A549 (cell line): Measurements from ENCODE around the gene PRICKLE1. TPM values are rescaled to one million over a fixed set of nuclear protein-coding genes. Genes with fewer than 3 reads are reported as not detected.

ENCODE experiments used
- ATAC-seq, 2 experiments: fragments of 200-7000 bp in 1 of 2; fragments of >200 bp in 1 of 2; cut with Nextera tagmentation in 1 of 2; cut with Tn5 transposase in 1 of 2; 3 replicates each; pipeline versions ENCODE4 v1.8.0 to v1.9.1; 2018 to 2020; ENCODE audit warnings: mild to moderate bottlenecking in 1 of 2, moderate library complexity in 1 of 2
- CTCF ChIA-PET: fragments of 300-600 bp; sonication (Branson Sonifier 250); formaldehyde crosslinking; extraction: SDS; loops from one replicate; lab custom pipeline; 2021; ENCODE audit warnings: antibody characterized with exemption, inconsistent platforms; lab: Yijun Ruan, JAX
- POLR2A ChIA-PET: fragments of 350-600 bp; formaldehyde crosslinking; extraction: SDS; loops from one replicate; lab custom pipeline; 2021; ENCODE audit warnings: antibody characterized with exemption, inconsistent platforms; lab: Yijun Ruan, JAX
- DNase-seq, 2 experiments: peaks; one replicate each; pipeline versions ENCODE4 v3.0.0 to v3.0.0-alpha.2; 2011 to 2016; ENCODE audit warnings: low read depth in 1 of 2, low spot score in 1 of 2
- FAIRE-seq: peaks from 2 replicates; lab custom pipeline; 2011; peaks lifted over from hg19 to GRCh38; lab: Jason Lieb, UNC
- H3K27ac ChIP-seq, 2 experiments: fragments of >200 bp; sonication (Bioruptor Twin); formaldehyde crosslinking; 3 replicates each; pipeline ENCODE4 v1.5.1; 2016 to 2017
- H3K4me1 ChIP-seq: fragments of >200 bp; sonication (Bioruptor Twin); formaldehyde crosslinking; 3 replicates; pipeline ENCODE4 v1.6.1; 2016
- H3K4me2 ChIP-seq: fragments of >200 bp; sonication (Bioruptor Twin); formaldehyde crosslinking; 3 replicates; pipeline ENCODE4 v1.6.1; 2016
- H3K4me3 ChIP-seq: fragments of >200 bp; sonication (Bioruptor Twin); formaldehyde crosslinking; 3 replicates; pipeline ENCODE4 v1.5.1; 2016
- H3K9me3 ChIP-seq: fragments of >200 bp; sonication (Bioruptor Twin); formaldehyde crosslinking; 3 replicates; pipeline ENCODE4 v1.6.1; 2016
- BCL3 ChIP-seq: fragments of >200 bp; sonication (Bioruptor Twin); formaldehyde crosslinking; IDR thresholded peaks from 3 replicates; pipeline ENCODE4 v1.6.1; 2016
- BHLHE40 ChIP-seq: IDR thresholded peaks from 2 replicates; pipeline ENCODE4 v1.6.1; 2012; ENCODE audit warnings: low read depth, low read length, inconsistent platforms
- CBX8 ChIP-seq: fragments of 200-600 bp; sonication (generic); IDR thresholded peaks from 2 replicates; pipeline ENCODE4 v1.6.1; 2016
- CEBPB ChIP-seq, 2 experiments: fragments of >200 bp in 1 of 2; sonication (Bioruptor Twin) in 1 of 2; formaldehyde crosslinking in 1 of 2; IDR thresholded peaks; 2 replicates each; pipeline ENCODE4 v1.6.1; 2012 to 2016
- EHF ChIP-seq: fragments of 250-450 bp; sonication (Bioruptor Pico); IDR thresholded peaks from 2 replicates; pipeline ENCODE4 v1.5.0; 2020; ENCODE audit warnings: mild to moderate bottlenecking
- FOSL2 ChIP-seq, 2 experiments: fragments of 450-650 bp in 1 of 2; fragments of >200 bp in 1 of 2; sonication (Bioruptor Twin) in 1 of 2; formaldehyde crosslinking; IDR thresholded peaks; 2 replicates each; pipeline versions ENCODE4 v1.5.0 to v1.6.1; 2016 to 2020; ENCODE audit warnings: mild to moderate bottlenecking in 1 of 2, moderate library complexity in 1 of 2
- GATA3 ChIP-seq: IDR thresholded peaks from 2 replicates; pipeline ENCODE4 v1.6.1; 2012; ENCODE audit warnings: borderline replicate concordance
- HDAC2 ChIP-seq: fragments of 200-600 bp; sonication (generic); IDR thresholded peaks from 2 replicates; pipeline ENCODE4 v1.6.1; 2016
- HOXA7 ChIP-seq: fragments of 250-450 bp; sonication (Bioruptor Pico); IDR thresholded peaks from 2 replicates; pipeline ENCODE4 v1.5.0; 2020; ENCODE audit warnings: mild to moderate bottlenecking, moderate library complexity
- KDM1A ChIP-seq: fragments of 200-600 bp; sonication (generic); IDR thresholded peaks from 2 replicates; pipeline ENCODE4 v1.6.1; 2016; ENCODE audit warnings: low read depth, mild to moderate bottlenecking
- KDM5A ChIP-seq: fragments of 200-600 bp; sonication (generic); IDR thresholded peaks from 2 replicates; pipeline ENCODE4 v1.6.1; 2016; ENCODE audit warnings: antibody characterized with exemption, mild to moderate bottlenecking
- NPAS2 ChIP-seq: fragments of 250-450 bp; sonication (Bioruptor Pico); IDR thresholded peaks from 2 replicates; pipeline ENCODE4 v1.8.0; 2022; ENCODE audit warnings: mild to moderate bottlenecking, moderate library complexity, borderline replicate concordance
- POLR2A ChIP-seq: IDR thresholded peaks from 2 replicates; pipeline ENCODE4 v1.6.1; 2012; ENCODE audit warnings: mild to moderate bottlenecking, low read length
- RAD21 ChIP-seq, 2 experiments: fragments of >200 bp in 1 of 2; sonication (Bioruptor Twin) in 1 of 2; formaldehyde crosslinking in 1 of 2; IDR thresholded peaks in 1 of 2; conservative IDR thresholded peaks in 1 of 2; 2 replicates in 1 of 2; 3 replicates in 1 of 2; pipeline ENCODE4 v1.6.1; 2012 to 2018; ENCODE audit warnings: inconsistent platforms in 1 of 2
- RARB ChIP-seq: fragments of 250-450 bp; sonication (Bioruptor Pico); IDR thresholded peaks from 2 replicates; pipeline ENCODE4 v1.8.0; 2021; ENCODE audit warnings: mild to moderate bottlenecking, moderate library complexity
- TP53 ChIP-seq: fragments of 250-450 bp; sonication (Bioruptor Pico); IDR thresholded peaks from 2 replicates; pipeline ENCODE4 v1.5.0; 2021; ENCODE audit warnings: mild to moderate bottlenecking, moderate library complexity
- ZNF302 ChIP-seq: fragments of 250-450 bp; sonication (Bioruptor Pico); IDR thresholded peaks from 2 replicates; pipeline ENCODE4 v1.9.0; 2021; ENCODE audit warnings: inconsistent platforms, mild to moderate bottlenecking, moderate library complexity
- WGBS: methylation state at CpG from one replicate; pipeline ENCODE4 v1.1.6; 2017; ENCODE audit errors: missing lambda C conversion rate; 5-methylcytosine and 5-hydroxymethylcytosine counted together
- polyA plus RNA-seq, 4 experiments: library from polyadenylated mRNA; depleted of rRNA in 3 of 4; stranded (reverse); fragments of >200 nt; fragmentation: RNase III in 1 of 4; extraction: RNeasy Plus Mini Kit Qiagen cat#74134 plus additional on column Dnase treatment in 1 of 4; gene quantifications; 2 replicates in 3 of 4; 3 replicates in 1 of 4; pipeline ENCODE4 v1.2.3, GENCODE V29; 2011 to 2017
- TF ChIP-seq, protein P1 (sequence below): fragments of 250-450 bp; sonication (Bioruptor Pico); IDR thresholded peaks from 2 replicates; pipeline ENCODE4 v1.5.0; 2020; ENCODE audit warnings: low read depth, mild to moderate bottlenecking, moderate library complexity
- TF ChIP-seq, protein P2 (sequence below): fragments of 200-600 bp; sonication (generic); IDR thresholded peaks from 2 replicates; pipeline ENCODE4 v1.6.1; 2016; ENCODE audit warnings: antibody characterized with exemption, mild to moderate bottlenecking, moderate library complexity
- TF ChIP-seq, protein P3 (sequence below): fragments of 150-350 bp; IDR thresholded peaks from 2 replicates; pipeline ENCODE4 v1.6.1; 2014; ENCODE audit warnings: low read depth, mild to moderate bottlenecking, low read length

PRICKLE1 gene
- polyA plus RNA-seq, 2 of the 4 experiments (the other 2 are of a cell fraction), result 1.5 to 1.8 TPM

- no peak overlapping the region for H3K27ac ChIP-seq
- ATAC-seq, result no peak
- H3K4me1 ChIP-seq, result peaks cover 5% of the 10 kb centered on the region; the same call in 1 of the 3 replicates
- H3K9me3 ChIP-seq, result no peaks in the 10 kb centered on the region
- FAIRE-seq, result no peak
- no peak overlapping the region for H3K4me2 ChIP-seq
- DNase-seq, result no peak
- ChIA-PET CTCF (no interaction called here), POLR2A (no interaction called here)
- no peak for TF ChIP-seq KDM5A
- TF ChIP-seq, protein P1, sequence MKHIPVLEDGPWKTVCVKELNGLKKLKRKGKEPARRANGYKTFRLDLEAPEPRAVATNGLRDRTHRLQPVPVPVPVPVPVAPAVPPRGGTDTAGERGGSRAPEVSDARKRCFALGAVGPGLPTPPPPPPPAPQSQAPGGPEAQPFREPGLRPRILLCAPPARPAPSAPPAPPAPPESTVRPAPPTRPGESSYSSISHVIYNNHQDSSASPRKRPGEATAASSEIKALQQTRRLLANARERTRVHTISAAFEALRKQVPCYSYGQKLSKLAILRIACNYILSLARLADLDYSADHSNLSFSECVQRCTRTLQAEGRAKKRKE, result no peak
- TF ChIP-seq RARB (CRISPR knock-in tag), result no peak
- TF ChIP-seq CBX8, result no peak
- TF ChIP-seq GATA3, result no peak
- TF ChIP-seq KDM1A, result no peak
- TF ChIP-seq NPAS2 (CRISPR knock-in tag), result no peak
- TF ChIP-seq HDAC2, result no peak
- TF ChIP-seq POLR2A, result no peak
- TF ChIP-seq ZNF302, result no peak
- TF ChIP-seq, protein P2, sequence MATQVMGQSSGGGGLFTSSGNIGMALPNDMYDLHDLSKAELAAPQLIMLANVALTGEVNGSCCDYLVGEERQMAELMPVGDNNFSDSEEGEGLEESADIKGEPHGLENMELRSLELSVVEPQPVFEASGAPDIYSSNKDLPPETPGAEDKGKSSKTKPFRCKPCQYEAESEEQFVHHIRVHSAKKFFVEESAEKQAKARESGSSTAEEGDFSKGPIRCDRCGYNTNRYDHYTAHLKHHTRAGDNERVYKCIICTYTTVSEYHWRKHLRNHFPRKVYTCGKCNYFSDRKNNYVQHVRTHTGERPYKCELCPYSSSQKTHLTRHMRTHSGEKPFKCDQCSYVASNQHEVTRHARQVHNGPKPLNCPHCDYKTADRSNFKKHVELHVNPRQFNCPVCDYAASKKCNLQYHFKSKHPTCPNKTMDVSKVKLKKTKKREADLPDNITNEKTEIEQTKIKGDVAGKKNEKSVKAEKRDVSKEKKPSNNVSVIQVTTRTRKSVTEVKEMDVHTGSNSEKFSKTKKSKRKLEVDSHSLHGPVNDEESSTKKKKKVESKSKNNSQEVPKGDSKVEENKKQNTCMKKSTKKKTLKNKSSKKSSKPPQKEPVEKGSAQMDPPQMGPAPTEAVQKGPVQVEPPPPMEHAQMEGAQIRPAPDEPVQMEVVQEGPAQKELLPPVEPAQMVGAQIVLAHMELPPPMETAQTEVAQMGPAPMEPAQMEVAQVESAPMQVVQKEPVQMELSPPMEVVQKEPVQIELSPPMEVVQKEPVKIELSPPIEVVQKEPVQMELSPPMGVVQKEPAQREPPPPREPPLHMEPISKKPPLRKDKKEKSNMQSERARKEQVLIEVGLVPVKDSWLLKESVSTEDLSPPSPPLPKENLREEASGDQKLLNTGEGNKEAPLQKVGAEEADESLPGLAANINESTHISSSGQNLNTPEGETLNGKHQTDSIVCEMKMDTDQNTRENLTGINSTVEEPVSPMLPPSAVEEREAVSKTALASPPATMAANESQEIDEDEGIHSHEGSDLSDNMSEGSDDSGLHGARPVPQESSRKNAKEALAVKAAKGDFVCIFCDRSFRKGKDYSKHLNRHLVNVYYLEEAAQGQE, result no peak
- TF ChIP-seq BCL3, result no peak
- TF ChIP-seq TP53 (CRISPR knock-in tag), result no peak
- no peak overlapping the region for H3K4me3 ChIP-seq
Observed at GRCh38 chr12:42612231-42612613, 22.7 kb upstream of the PRICKLE1 start.

DNA sequence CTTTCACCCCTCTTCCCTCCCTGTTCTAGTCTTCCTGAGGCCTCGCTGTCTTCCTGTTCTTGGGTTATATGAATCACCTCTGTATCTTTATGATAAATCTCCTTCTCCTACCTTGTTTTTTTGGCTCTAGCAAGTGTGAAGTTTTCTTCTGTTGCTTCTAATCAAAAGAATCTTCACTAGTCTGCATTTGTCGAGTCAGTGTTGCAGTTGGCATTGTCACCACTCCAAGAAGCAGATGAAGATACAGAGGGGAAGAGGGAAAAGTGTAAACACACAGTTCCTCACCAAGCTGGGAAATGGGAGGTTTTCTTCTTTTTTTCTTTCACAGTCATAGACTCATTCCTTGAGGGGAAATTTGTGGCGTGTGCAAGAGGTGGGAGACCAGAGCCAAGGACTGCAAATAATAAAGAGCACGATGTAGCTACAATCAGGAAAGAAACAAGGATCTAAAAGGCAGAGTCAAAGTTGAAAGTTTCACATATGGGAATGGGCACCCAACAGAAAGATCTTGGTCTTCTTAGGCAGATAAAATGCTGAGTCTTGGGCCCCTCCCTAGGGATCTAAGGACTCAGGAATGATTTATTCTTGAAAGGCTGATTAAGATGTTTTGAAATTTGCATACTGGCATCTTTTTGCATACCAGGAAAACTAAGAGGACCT lies 22.2 kb upstream of the PRICKLE1 start:
- CTCF ChIA-PET, result no interaction called here
- DNase-seq (no peak), ATAC-seq (no peak; a peak in 1 of 6 replicates)
- TF ChIP-seq EHF (CRISPR knock-in tag) (no peak), RAD21 (conservative IDR thresholded peaks at IDR 0.05 in 1 of 2, IDR thresholded peaks at IDR 0.05 in 1 of 2) (no peak)
- TF ChIP-seq, all 56 proteins: peak for 0
- Histone ChIP-seq H3K4me3 (no peak overlapping the region), H3K4me1 (peaks cover 5% of the 10 kb centered on the region; the same call in 1 of the 3 replicates), H3K9me3 (no peaks in the 10 kb centered on the region), H3K4me2 (no peak overlapping the region), H3K27ac (no peak overlapping the region)
- POLR2A ChIA-PET, result no interaction called here
- no peak for FAIRE-seq
- 34% methylated on average over 4 of the region's 4 CpGs for WGBS

DNA sequence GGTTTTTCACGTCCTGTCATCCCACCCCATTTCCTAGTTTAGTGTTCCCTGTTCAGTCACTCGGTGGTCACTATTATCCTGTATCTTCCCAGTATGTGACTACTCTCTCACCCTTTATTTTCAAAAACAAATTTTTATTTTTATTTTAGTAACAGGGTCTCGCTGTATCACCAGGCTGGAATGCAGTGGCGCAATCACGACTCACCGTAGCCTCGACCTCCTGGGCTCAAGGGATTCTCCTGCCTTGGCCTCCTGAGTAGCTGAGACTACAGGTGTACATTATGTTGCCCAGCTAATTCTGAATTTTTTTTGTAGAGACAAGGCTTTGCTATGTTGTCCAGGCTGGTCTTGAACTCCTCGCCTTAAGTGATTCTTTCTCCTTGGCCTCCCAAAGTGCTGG lies 20.1 kb upstream of the PRICKLE1 start:
- 50% methylated on average over 8 of the region's 8 CpGs for WGBS
- Histone ChIP-seq H3K4me2 (no peak overlapping the region), H3K27ac (no peak overlapping the region), H3K4me3 (no peak overlapping the region), H3K4me1 (peaks cover 5% of the 10 kb centered on the region; the same call in 1 of the 3 replicates), H3K9me3 (no peaks in the 10 kb centered on the region)
- CTCF ChIA-PET, result interaction anchor here (0.6 to 1.0 kb wide), 2 partner anchors 9 to 603 kb away, joined by 3 read pairs; no protein-coding TSS in a partner anchor
- POLR2A ChIA-PET, result no interaction called here
- no peak for ATAC-seq
- FAIRE-seq, result no peak
- no peak for DNase-seq
- TF ChIP-seq, protein P3, sequence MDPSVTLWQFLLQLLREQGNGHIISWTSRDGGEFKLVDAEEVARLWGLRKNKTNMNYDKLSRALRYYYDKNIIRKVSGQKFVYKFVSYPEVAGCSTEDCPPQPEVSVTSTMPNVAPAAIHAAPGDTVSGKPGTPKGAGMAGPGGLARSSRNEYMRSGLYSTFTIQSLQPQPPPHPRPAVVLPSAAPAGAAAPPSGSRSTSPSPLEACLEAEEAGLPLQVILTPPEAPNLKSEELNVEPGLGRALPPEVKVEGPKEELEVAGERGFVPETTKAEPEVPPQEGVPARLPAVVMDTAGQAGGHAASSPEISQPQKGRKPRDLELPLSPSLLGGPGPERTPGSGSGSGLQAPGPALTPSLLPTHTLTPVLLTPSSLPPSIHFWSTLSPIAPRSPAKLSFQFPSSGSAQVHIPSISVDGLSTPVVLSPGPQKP, result no peak
- TF ChIP-seq HOXA7 (CRISPR knock-in tag) (no peak), CEBPB (IDR thresholded peaks at IDR 0.05) (peak in 1 of 2 experiments; percentile 82; a peak in 2 of 4 replicates), BHLHE40 (no peak), FOSL2 (IDR thresholded peaks at IDR 0.05) (no peak), FOSL2 (CRISPR knock-in tag; IDR thresholded peaks at IDR 0.05) (peak; percentile 42; the same call in 1 of the 2 replicates)
